ENCODE results near the gene ACTMAP.

GRCh38 chr19:40692212-40692551, 58.1 kb downstream of the ACTMAP start:
- no peak for TF ChIP-seq CTCF (IDR thresholded peaks at IDR 0.05; ENCODE audit: low read length)
- no peak for TF ChIP-seq EZH2phosphoT487 (IDR thresholded peaks at IDR 0.05; ENCODE audit: low read length)
